K562 (cell line): ENCODE measurements around the gene OR2AT4. TPM values are rescaled to one million over a fixed set of nuclear protein-coding genes. Genes with fewer than 3 reads are reported as not detected.

ENCODE experiments used
- ATAC-seq: fragments of 200-7000 bp; cut with Tn5 transposase; 3 replicates; pipeline ENCODE4 v1.9.1; 2020; ENCODE audit warnings: moderate library complexity
- BruUV-seq: library from RNA; stranded (reverse); fragments of 400-500 nt; replicated peaks from 2 replicates; lab custom pipeline; 2021; lab: Mats Ljungman, UMichigan
- CTCF ChIA-PET: fragments of 300-600 bp; formaldehyde crosslinking; extraction: SDS; loops from one replicate; lab custom pipeline; 2021; ENCODE audit warnings: low intra/inter-chr PET ratio; lab: Yijun Ruan, JAX
- POLR2A ChIA-PET: fragments of 300-600, 350-650 bp; sonication (Branson Sonifier 250); formaldehyde crosslinking; extraction: SDS; loops from one replicate; lab custom pipeline; 2021; ENCODE audit warnings: antibody characterized with exemption, inconsistent platforms; lab: Yijun Ruan, JAX
- DNase-seq, 4 experiments: peaks; one replicate each; pipeline versions ENCODE4 v3.0.0 to v3.0.0-alpha.2; 2011 to 2018; ENCODE audit warnings: low spot score in 3 of 4, mixed read lengths in 3 of 4; ENCODE audit errors: extremely low read depth in 1 of 4
- FAIRE-seq: peaks from 2 replicates; lab custom pipeline; 2011; peaks lifted over from hg19 to GRCh38; lab: Jason Lieb, UNC
- H2AFZ ChIP-seq: 2 replicates; pipeline ENCODE4 v1.6.0; 2011; ENCODE audit warnings: low read depth, low read length, control low read depth, inconsistent platforms
- H3K27ac ChIP-seq: fragments of 200-600 bp; 3 replicates; pipeline ENCODE4 v1.8.0; 2011; ENCODE audit warnings: low read depth, mild to moderate bottlenecking, control low read depth, inconsistent platforms, low read length, moderate library complexity, mixed read lengths; ENCODE audit errors: extremely low read depth
- H3K27me3 ChIP-seq, 2 experiments: fragments of 300-600 bp in 1 of 2; 2 replicates in 1 of 2; 3 replicates in 1 of 2; pipeline versions ENCODE4 v1.6.0 to v1.8.0; 2011; ENCODE audit warnings: inconsistent platforms in 2 of 2, low read length in 2 of 2, mild to moderate bottlenecking in 1 of 2, mixed read lengths in 1 of 2, moderate library complexity in 1 of 2; ENCODE audit not compliant: control insufficient read depth in 2 of 2, insufficient read depth in 2 of 2
- H3K36me3 ChIP-seq: fragments of 300-600 bp; 3 replicates; pipeline ENCODE4 v1.8.0; 2011; ENCODE audit warnings: mild to moderate bottlenecking, low read length, inconsistent platforms; ENCODE audit not compliant: control insufficient read depth, insufficient read depth
- H3K4me1 ChIP-seq, 2 experiments: fragments of 200-600 bp in 1 of 2; replicated peaks in 1 of 2; 2 replicates in 1 of 2; 3 replicates in 1 of 2; pipeline versions ENCODE4 v1.5.1 to v1.8.0; 2011; ENCODE audit warnings: inconsistent platforms in 2 of 2, low read length in 2 of 2, mild to moderate bottlenecking in 1 of 2, mixed read lengths in 1 of 2, moderate library complexity in 1 of 2; ENCODE audit not compliant: control insufficient read depth in 2 of 2, insufficient read depth in 2 of 2
- H3K4me2 ChIP-seq: 2 replicates; pipeline ENCODE4 v1.6.1; 2011; ENCODE audit warnings: low read length, control low read depth, inconsistent platforms, mixed read lengths; ENCODE audit not compliant: insufficient read depth
- H3K4me3 ChIP-seq: fragments of 200-600 bp; sonication (generic), shearing (Covaris generic); 2 replicates; pipeline ENCODE4 v1.5.1; 2016; ENCODE audit warnings: control low read depth, inconsistent platforms
- H3K79me2 ChIP-seq: fragments of 200-600 bp; 3 replicates; pipeline ENCODE4 v1.8.0; 2011; ENCODE audit warnings: low read length, inconsistent platforms; ENCODE audit not compliant: control insufficient read depth, insufficient read depth
- H3K9ac ChIP-seq, 2 experiments: 2 replicates each; pipeline versions ENCODE4 v1.6.0 to v1.6.1; 2011; ENCODE audit warnings: low read depth in 2 of 2, low read length in 2 of 2, control low read depth in 1 of 2, inconsistent platforms in 1 of 2, mild to moderate bottlenecking in 1 of 2, mixed read lengths in 1 of 2; ENCODE audit not compliant: insufficient read depth in 1 of 2
- H3K9me1 ChIP-seq: one replicate; pipeline ENCODE4 v1.6.0; 2011; ENCODE audit warnings: inconsistent platforms, mild to moderate bottlenecking, low read length, moderate library complexity; ENCODE audit not compliant: control insufficient read depth, insufficient read depth
- H3K9me3 ChIP-seq: replicated peaks from 2 replicates; pipeline ENCODE4 v1.5.1; 2011; ENCODE audit warnings: low read depth, low read length, inconsistent platforms; ENCODE audit not compliant: control insufficient read depth, insufficient read depth
- H4K20me1 ChIP-seq: replicated peaks from 2 replicates; pipeline ENCODE4 v1.6.1; 2011; ENCODE audit warnings: low read length, inconsistent platforms, mixed read lengths; ENCODE audit not compliant: control insufficient read depth, insufficient read depth
- E2F4 ChIP-seq: sonication (generic); formaldehyde crosslinking; IDR thresholded peaks from 2 replicates; pipeline ENCODE4 v1.8.0; 2022; ENCODE audit warnings: mild to moderate bottlenecking, low read depth, missing genetic modification reagents
- PML ChIP-seq: IDR thresholded peaks from 2 replicates; pipeline ENCODE4 v1.6.1; 2012; ENCODE audit warnings: low read length, inconsistent platforms
- ZBTB33 ChIP-seq: sonication (generic); formaldehyde crosslinking; IDR thresholded peaks from 2 replicates; pipeline ENCODE4 v1.8.1; 2023; ENCODE audit warnings: mild to moderate bottlenecking, missing genetic modification reagents
- WGBS: fragments of 100-300 bp; shearing (Covaris generic); methylation state at CpG from one replicate; pipeline ENCODE4 v1.1.6; 2016; ENCODE audit warnings: low coverage, mixed read lengths; ENCODE audit not compliant: insufficient coverage; ENCODE audit errors: missing lambda C conversion rate; 5-methylcytosine and 5-hydroxymethylcytosine counted together
- in situ Hi-C: fragments of 300-500 bp; cut with MboI; formaldehyde crosslinking; loops from 4 replicates; pipeline ENCODE4 v1.15.0; 2018; ENCODE audit warnings: inconsistent platforms, mixed read lengths
- intact Hi-C: fragments of 100-400 bp; cut with micrococcal nuclease; formaldehyde crosslinking; loops from 2 replicates; pipeline ENCODE4 v1.14.2; 2022
- polyA plus RNA-seq, 8 experiments: library from polyadenylated mRNA; depleted of rRNA in 4 of 8; stranded (reverse) in 5 of 8; unstranded in 3 of 8; fragments of >200 nt; fragmentation: Nextera tagmentation in 2 of 8; fragmentation: Illumina TruSeq in 1 of 8; extraction: Ambion mirVana in 2 of 8; extraction: Trizol in 1 of 8; gene quantifications; 2 replicates each; pipeline versions ENCODE4 v1.2.1 to v1.2.3, GENCODE V29; 2011 to 2014; ENCODE audit warnings: inconsistent platforms in 1 of 8, missing spikeins in 1 of 8
- total RNA-seq, 7 experiments: library from RNA; depleted of rRNA in 6 of 7; stranded (reverse); fragments of >200 nt in 6 of 7; fragmentation: Illumina TruSeq in 2 of 7; extraction: Trizol in 2 of 7; gene quantifications; 2 replicates each; pipeline versions ENCODE4 v1.2.1 to v1.2.3, GENCODE V29; 2011 to 2021; ENCODE audit warnings: low replicate concordance in 1 of 7

Gene OR2AT4
- total and polyA plus RNA-seq, 9 of the 15 experiments (the other 6 are each of a cell fraction or from before 2014, with no cell fraction given), result 0.86 to 3.1 (median 2.0) TPM

GRCh38 chr11:75145196-75145971, 48.7 kb upstream of the OR2AT4 start:
- Histone ChIP-seq H3K9ac (no peak overlapping the region; a peak in 1 of 4 replicates), H2AFZ (no peak overlapping the region)
- in situ Hi-C loops, result loop anchor here (10.0 kb wide), 1 partner anchor 59 kb away; no protein-coding TSS in a partner anchor

More at GRCh38 chr11:75145196-75145971, 48.7 kb upstream of the OR2AT4 start:
- DNase-seq (no peak), ATAC-seq (no peak), FAIRE-seq (no peak)
- Histone ChIP-seq H3K27ac (no peak overlapping the region), H4K20me1 (no peaks in the 10 kb centered on the region), H3K4me2 (no peak overlapping the region), H3K36me3 (no peaks in the 10 kb centered on the region), H3K9me1 (no peaks in the 10 kb centered on the region), H3K27me3 (no peaks in the 10 kb centered on the region), H3K4me3 (no peak overlapping the region), H3K4me1 (peaks cover 19 to 30% of the 10 kb centered on the region in 2 experiments), H3K79me2 (no peaks in the 10 kb centered on the region), H3K9me3 (no peaks in the 10 kb centered on the region)
- BruUV-seq, result no TSS peak
- CTCF ChIA-PET, result interaction anchor here (5.4 to 5.5 kb wide), 2 partner anchors 60 to 103 kb away, joined by 29 to 39 read pairs; no protein-coding TSS in a partner anchor
- intact Hi-C loops, result no loop called here
- POLR2A ChIA-PET, result interaction anchor here (0.7 to 2.2 kb wide), 5 partner anchors 11 to 66 kb away, joined by 3 to 7 read pairs (median 4); no protein-coding TSS in a partner anchor
- WGBS, result 62% methylated on average over 9 of the region's 9 CpGs
- TF ChIP-seq E2F4 (no peak), ZBTB33 (CRISPR knock-in tag) (no peak), PML (no peak)
